HG03378 (cell line): Measurements from ENCODE around the gene ADGRL3.
"Not testable (repeated sequence)": the region's sequence is repeated elsewhere in the genome, so short reads cannot be mapped to it uniquely, and the experiment has no call there.

Experiments
- ATAC-seq: cut with Tn5 transposase; IDR thresholded peaks from one replicate; pipeline ENCODE4 v1.9.1; 2021; ENCODE audit warnings: mild to moderate bottlenecking, moderate library complexity; ENCODE audit not compliant: unreplicated experiment

Gene ADGRL3

DNA sequence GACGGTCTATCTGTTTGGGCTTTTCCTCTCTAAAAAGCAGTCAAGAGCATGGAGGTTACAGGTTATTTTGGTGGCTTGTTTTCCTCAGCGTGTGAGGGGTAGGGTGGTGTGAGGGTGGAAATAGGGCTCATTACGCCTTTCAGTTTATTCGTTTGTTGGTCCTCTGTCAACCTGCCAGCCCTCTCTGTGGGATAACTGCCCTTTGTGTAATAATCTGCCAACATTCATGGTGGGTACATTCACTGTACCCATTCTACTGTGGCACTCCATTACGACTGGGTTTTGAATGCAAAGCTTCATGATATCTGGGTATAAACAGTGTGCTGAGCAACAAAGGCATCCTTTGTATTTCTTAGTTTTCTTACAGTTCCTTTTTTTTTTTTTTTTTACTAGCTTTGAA, 136.4 kb downstream of the ADGRL3 start:
- no peak for ATAC-seq

DNA sequence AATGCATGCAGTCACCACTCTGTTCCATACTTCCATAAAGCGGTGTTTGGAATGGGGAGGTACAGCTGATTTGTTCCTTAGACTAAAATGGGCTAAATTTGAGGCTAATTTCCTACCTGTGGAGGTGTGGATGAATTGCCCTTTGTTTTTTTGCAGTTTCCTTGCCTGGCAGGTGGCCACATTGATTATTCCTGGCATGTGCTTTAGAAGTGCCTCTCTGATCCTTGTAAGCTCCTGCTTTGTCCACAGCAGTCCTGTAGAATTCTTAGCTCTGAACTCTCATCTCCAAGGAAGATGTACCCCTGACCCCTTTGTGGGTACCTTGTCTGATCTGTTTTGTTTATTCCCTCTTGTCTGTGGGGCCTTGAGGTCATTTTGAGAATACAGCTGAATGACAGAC, 136.8 kb downstream of the ADGRL3 start:
- no peak for ATAC-seq

DNA sequence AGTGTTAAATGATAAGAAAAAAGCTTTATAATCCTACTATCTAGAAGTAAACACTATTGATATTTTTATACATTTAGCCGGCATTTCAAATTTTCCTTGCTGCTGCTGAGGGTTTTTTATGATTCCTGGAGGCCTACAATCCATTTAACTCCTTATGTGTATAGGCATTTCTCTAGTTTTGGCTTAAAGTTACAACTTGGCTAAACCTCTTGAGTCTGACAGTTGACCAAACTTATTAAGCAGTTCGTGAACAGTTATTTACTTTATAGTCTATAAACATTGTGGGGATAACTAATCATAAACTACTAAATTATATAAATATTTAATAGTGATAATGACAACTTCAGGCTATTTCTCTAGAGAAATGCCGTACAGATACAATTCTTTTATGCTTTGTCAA, 141.9 kb downstream of the ADGRL3 start:
- no peak for ATAC-seq

DNA sequence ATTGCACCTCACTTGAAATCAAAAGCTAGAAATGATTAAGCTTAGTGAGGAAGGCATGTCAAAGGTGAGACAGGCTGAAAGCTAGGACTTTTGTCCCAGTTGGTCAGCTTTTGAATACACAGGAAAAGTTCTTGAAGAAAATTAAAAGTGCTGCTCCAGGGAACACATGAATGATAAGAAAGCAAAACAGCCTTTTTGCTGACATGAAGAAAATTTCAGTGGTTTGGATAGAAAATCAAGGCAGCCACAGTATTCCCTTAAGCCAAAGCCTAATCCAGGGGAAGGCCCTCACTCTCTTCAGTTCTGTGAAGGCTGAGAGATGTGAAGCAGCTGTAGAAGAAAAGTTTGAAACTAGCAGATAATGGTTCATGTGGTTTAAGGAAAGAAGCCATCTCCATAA, 150.8 kb downstream of the ADGRL3 start:
- no peak for ATAC-seq

DNA sequence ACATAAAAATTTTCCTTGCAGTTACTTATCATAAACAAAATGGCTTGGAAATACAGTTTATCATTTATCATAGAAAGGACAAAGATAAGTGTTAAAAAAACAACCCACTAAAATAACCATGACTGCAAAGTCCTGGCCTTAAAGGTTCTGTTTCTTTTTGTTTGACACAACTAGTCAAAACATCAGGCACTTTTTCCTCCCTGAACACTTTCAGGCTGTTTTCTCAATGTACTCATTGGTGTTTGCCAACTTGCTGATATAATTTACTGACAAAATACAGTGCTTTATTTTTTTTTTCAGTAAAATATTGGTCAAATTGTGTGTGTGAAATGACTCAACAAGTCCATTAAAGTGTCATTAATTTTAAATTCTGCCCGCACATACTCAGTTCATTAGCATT, 156.6 kb downstream of the ADGRL3 start:
- ATAC-seq = no peak

DNA sequence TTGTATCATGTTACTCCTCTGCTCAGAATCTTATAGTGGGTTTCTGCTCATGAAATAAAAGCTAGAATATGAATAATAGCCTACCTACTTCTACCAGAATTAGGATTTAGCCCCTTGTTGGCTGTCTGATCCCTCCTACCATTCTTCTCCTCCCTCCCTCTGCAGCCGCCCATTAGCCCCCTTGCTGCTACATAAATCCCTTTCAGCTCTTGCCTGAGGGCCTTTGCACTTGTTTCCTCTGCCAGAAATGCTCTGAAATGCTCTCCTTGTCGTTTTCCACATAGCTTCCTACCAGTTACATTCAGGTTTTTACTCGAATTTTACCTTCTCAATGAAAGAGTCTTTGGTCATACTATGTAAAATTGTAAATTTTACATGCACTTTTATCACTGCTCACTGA, 159.2 kb downstream of the ADGRL3 start:
- no peak for ATAC-seq

DNA sequence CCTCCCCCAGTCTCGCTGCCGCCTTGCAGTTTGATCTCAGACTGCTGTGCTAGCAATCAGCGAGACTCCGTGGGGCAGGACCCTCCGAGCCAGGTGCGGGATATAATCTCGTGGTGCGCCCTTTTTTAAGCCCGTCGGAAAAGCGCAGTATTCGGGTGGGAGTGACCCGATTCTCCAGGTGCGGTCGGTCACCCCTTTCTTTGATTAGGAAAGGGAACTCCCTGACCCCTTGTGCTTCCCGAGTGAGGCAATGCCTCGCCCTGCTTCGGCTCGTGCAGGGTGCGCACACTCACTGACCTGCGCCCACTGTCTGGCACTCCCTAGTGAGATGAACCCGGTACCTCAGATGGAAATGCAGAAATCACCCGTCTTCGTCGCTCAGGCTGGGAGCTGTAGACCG, 172.7 kb downstream of the ADGRL3 start:
- ATAC-seq = not testable (repeated sequence)

DNA sequence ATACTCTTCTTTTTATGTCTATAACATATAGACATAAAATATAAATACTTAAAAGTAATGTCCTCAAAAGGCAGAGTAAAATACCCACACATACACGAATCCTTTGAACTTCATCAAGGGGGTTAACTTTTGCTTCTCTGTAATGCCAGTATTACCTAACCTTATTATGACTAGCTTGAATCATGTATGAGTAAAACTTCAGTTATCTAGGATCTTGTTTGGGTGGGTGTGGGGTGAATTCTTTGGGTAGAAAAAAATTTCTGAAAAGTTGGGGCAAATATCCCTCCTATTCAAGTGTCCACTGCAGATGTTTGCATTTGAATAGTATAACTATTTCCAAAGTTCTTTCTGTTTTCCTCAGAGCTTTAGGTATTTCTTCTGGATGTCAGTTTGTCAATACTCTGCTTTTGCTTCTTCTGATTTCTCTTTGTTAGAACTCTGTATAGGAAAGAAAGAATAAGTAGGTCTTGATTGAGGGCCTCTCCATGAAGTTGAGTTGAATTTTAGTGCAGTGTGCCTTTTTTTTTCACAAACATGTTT, 173.8 kb downstream of the ADGRL3 start:
- ATAC-seq = no peak

DNA sequence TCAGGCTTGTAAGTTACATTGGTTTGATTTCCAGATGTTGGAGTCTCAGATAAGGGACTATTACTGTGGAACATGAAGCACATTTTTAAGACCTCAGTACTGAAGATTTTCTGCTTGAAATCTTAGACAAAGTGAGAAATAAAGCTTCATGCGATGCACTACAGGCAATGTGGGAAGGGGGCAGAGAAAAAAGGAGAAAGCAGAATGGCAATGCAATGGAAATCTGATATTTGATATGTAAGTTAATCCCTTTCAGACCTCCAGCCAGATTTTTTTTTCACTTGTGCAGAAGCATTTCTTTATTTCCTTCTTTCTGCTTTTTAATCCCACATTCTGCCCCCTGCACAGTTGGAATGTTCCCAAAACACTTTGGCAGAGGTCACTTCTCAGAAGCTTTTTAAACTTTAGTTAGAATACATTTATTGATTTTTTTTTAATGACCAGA, 174.3 kb downstream of the ADGRL3 start:
- no peak for ATAC-seq

DNA sequence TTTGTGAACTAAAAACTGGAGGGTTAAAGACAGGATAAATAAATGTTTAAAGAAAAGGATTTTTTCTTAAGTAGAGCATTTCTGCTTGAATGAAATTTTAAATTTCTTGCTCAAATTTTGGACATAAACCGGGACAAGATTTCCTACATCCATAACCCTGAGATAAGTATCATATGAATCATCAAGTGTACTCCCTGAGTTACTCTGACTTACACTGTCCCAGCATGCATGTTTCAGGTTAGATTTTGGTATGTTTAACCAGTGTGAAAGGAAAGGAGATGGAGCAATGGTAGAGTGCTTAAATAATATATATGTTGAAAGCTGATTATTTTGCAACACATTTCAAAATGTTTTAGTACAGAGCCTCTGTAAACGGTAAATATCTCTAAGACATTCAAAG, 175.2 kb downstream of the ADGRL3 start:
- no peak for ATAC-seq

DNA sequence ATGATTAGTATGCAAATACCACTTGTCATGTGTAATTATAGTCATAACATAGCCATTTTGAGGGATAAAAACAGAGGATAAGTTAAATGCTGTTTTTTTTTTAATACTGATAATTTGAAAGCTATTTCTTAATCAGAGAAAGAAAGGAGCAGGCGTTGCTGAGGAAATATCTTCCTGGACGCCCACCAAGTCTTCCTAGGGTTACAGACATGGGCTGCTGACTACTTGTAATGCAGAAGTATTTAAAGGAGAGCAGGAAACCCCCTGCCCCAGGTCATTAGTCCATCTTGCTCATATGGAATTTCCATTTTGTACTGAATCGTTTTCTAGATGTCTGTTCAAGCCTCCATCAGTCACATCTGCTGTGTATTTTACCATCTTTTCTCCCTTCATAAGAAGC, 176.2 kb downstream of the ADGRL3 start:
- no peak for ATAC-seq

DNA sequence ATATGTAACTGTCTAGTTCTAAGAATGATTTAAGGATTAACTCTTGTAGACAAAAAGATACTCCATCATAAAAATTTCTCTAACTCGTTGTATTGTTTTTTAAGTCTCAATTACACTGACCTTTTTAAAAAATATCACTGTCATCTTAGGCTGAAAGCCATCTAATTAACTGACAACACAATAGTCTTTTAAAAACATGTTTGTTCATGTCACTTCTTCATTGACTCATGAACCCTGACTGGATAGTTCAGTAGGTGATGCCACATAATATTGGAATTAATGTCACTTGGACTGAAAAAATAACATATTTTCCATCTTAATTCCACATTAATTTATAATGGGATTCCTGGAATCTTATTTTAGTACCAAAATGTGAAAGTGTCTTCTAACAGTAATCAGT, 179.3 kb downstream of the ADGRL3 start:
- no peak for ATAC-seq

DNA sequence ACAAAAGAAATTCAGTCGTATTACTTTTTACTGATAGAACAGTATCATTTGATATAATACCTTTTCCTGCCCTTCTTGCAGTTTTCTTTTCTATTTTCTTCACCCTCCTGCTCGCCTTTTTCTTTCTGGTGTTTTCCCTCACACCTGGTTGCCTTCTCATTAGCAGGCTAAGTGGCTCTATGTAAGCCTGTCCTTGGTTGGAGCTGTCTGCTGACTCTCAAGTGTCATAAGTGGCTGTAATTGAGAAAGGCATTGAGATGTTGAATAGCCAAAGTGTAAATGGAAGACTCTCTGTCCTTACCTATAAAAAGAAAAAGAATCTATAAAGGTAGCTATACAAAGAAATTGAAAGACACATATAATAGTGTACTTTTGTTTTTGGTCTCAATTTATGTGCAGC, 180.7 kb downstream of the ADGRL3 start:
- no peak for ATAC-seq

DNA sequence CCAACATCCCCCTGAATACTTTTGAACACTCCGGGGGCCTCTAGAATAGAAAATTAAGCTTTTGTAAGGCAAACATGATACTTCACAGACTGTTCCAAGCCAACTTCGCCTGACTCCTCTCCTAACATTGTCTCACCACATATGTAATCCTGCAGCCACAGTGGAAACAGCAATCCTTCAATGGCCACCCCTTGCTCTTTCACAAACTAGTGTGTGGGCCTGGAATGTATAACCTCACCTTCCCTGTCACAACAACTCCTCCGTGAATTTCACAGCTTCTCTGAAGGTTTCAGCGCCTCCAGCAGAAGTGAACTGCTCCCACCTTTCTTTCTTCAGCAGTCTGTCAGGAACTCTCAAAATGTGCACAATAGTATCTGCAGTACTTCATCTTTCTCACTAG, 185.1 kb downstream of the ADGRL3 start:
- no peak for ATAC-seq

DNA sequence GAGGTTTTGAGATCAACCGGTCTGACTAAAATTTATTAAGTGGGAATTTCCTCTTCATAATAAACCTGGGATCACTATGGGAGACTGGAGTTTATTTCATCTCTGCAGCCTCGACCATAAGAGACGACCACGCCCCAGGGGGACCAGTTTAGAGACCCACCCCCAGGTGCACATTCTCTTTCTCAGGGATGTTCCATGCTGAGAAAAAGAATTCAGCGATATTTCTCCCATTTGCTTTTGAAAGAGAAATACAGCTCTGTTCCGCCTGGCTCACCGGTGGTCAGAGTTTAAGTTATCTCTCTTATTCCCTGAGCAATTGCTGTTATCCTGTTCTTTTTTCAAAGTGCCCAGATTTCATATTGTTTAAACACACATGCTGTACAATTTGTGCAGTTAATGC, 187.2 kb downstream of the ADGRL3 start:
- not testable (repeated sequence) for ATAC-seq

DNA sequence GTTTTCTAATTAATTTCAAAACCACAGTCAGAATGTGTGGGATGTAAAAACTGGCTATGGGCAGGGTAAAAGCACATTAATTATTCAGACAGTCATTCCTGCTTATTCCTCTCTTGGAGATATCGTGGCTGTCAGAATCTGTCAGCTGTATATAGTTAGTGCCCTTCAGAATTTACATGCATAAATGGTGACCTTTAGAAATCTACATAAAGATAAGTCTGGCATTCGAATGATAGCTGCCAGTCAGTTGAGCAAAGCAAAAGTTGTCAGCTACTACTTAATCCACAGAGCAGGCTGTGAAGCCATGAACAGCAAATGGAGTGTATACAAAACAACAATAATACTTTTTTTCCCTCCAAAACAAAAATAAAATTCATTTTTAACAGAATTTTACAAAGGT, 189.5 kb downstream of the ADGRL3 start:
- ATAC-seq = no peak

DNA sequence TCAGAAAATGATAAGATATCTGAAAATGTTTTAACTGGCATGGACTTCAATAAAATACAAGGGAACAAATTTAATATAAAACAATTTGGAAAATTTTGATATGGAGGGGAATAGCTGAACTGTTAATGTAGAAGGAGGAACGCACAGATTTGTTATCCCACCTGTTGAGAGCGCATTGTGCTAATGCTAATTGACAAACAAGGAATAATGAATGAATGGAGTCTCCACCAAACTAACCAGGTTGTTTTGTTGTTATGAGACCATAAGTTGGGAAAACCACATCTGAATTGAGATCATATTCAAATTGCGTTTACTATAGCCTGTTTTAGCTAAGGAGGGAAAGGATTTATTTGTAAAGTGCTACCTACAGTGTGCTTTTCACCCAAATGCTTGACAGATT, 195.6 kb downstream of the ADGRL3 start:
- ATAC-seq = no peak

DNA sequence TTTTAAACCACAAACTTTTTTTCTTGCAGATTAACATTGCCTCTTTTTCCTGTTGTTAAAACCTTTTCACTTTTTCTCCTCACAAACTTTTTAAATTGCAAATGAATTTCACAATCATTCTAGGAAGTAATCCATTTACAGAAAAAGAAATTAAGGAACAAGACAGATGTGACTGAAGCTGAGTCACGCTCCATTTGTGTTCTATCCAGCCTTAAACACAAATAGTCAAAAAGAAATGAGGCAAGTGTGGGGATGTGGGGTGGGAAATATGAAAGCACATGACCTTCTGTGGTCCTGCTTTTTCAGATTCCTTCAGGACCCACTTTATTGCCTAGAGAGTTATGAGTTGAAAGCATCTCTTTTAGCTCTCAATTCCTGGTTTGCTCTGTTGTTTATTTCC, 197.0 kb downstream of the ADGRL3 start:
- ATAC-seq = no peak

DNA sequence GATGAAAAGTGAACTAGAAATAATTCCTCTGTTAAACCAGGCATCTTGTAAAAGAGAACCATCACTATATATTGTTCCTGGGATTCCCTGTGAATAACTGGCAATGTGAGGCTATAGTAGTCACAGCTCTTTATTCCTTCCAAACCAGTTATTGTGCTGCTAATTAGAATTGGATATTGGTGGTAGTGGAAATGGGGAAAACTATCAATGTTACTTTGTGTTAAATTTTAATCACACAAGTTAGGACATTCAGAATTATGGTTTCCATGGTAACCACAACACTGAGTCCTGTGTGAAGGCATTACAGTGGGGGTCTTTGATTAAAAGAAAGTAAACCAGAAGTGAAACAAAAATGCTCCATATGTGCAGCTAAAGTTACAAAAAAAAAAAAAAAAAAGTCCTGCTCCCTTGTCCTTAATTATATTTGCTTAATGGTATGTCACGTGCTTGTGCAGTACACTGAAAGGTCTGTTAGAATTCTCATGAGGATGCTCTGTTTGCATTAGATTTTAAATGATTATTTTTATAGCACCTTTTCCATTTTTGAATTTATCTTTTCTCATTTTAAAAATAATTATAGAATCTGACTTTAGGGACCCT, 200.4 kb downstream of the ADGRL3 start:
- ATAC-seq = no peak

DNA sequence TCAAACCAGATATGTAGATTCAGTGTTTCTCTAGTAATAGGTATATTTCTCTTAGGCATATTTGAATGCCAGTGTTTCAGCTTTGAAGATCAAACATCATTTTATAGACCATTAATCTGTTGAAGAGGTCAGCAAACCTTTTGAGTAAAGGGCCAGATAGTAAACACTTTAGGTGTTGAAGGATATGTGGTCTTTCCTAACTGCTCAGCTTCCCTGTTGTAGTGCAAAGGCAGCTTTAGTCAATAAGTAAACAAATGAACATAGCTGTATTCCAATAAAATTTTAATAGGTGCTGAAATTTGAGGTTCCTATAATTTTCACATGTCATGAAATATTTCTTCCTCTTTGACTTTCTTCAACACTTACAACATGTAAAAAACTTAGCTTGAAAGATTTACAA, 201.6 kb downstream of the ADGRL3 start:
- no peak for ATAC-seq

DNA sequence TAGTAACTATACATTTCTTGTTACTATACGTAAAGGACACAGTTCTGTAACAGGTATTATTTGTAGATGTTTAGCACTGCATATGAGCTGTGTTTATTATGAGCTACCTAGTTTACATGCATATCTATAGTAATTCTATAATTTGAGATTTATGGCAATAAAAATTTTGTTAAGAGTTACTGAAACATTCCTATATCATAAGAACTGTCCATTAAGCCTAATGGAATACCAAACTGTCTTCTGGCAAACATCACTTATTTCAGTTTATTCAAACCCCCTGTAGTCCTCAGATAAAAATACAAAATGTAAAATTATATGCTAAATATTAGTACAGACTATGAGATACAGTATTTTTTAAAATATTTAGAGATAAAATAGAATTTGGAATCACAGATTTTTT, 205.2 kb downstream of the ADGRL3 start:
- no peak for ATAC-seq

DNA sequence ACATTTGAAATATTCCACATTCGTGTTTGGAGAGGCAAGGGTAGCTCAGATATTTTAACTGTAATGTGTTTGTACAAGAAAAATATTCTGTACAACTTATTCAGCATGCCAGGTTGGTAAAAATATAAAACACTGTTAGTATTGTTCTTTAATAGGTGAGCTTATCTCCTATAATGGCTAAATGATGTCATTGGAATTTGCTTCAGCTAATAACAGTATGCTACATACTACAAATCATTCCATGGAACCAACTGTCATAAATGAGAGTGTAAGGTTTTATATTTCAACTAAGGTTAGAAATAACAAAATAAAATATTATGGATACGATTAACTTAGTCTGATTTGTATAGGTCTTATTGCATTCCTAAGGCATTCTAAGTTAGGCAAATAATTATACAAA, 206.6 kb downstream of the ADGRL3 start:
- no peak for ATAC-seq
